ENCODE data around the gene RBM19.

DNA sequence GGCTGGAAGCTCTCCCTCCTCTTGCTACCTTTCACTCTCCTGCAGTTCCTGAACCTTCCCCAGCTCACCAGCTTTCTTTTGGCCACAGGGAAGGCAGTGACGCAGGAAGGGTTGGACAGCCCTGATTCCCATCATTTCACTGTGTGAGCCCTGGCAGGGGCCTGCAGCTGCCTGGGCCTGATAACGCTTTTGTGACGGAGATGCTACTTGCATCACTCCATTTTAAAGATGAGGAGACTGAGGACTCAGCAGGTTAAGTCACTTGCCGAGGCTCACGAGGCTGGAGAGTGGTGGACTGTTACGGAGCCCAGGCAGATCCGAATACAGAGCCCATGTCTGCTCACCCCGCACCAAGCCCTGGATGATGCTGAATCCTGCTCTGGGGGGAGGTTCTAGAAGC is 145.3 kb downstream of the RBM19 start:
- TF ChIP-seq, protein P1, sequence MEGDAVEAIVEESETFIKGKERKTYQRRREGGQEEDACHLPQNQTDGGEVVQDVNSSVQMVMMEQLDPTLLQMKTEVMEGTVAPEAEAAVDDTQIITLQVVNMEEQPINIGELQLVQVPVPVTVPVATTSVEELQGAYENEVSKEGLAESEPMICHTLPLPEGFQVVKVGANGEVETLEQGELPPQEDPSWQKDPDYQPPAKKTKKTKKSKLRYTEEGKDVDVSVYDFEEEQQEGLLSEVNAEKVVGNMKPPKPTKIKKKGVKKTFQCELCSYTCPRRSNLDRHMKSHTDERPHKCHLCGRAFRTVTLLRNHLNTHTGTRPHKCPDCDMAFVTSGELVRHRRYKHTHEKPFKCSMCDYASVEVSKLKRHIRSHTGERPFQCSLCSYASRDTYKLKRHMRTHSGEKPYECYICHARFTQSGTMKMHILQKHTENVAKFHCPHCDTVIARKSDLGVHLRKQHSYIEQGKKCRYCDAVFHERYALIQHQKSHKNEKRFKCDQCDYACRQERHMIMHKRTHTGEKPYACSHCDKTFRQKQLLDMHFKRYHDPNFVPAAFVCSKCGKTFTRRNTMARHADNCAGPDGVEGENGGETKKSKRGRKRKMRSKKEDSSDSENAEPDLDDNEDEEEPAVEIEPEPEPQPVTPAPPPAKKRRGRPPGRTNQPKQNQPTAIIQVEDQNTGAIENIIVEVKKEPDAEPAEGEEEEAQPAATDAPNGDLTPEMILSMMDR (IDR thresholded peaks at IDR 0.05) = no peak
- no peak for TF ChIP-seq POLR2A (IDR thresholded peaks at IDR 0.05)

All from heart left ventricle (tissue), 13 donors.